ENCODE data around the gene RABGGTB.
"Not testable (repeated sequence)": the region's sequence is repeated elsewhere in the genome, so short reads cannot be mapped to it uniquely, and the experiment has no call there.

Gene RABGGTB

DNA sequence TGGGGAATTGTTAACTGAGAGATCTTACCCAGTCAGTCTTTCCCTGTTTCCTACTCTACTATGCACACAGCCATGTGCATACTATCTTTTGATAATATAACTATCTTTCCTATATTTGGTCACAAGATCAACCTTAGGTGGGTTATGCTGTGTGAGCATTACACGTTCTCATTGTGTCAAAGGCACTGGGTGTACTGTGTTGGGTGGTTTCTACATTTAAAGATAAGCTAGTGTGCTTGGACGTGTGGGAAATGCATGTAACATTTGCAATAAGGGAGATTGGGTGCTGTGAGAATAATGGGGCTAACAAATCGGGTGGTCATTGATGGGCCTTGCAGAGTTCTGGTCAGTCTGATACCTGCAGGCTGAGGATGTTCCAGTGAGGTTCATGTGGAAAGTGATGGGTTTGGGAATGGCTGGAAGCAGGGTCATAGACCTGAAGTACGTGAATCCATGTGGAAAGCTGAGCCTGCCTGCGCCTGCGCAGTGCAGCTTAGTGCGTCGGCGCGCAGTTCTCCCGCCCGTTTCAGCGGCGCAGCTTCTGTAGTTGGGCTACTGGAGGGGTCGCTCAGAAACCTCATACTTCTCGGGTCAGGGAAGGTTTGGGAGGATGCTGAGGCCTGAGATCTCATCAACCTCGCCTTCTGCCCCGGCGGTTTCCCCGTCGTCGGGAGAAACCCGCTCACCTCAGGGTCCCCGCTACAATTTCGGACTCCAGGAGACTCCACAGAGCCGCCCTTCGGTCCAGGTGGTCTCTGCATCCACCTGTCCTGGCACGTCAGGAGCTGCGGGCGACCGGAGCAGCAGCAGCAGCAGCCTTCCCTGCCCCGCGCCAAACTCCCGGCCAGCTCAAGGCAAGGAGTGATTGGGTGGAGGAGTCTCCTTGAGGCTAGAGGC is 10.6 kb downstream of the RABGGTB start, which contains the start of gene MSH4:
Gene MSH4 (plus strand): TSS at position 507 of the 897 bp plus-strand sequence. CDS start 104 bp downstream, at position 611.
- no peak for DNase-seq

DNA sequence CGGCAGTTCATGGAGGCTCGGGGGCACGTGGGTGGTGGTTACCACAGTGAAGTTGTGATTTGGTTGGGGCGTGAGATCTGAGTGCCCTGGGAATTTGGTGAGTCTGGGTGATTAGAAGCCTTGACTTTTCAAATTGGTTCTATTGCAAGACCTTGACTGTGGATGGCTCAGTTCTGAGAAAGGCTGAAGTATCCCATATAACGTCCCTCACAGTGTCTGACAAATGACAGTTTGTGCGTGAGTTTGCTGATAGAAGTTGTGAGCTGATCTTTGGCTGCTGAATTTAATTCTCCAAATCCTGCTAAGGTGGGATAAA is 11.2 kb downstream of the RABGGTB start:
- DNase-seq, result no peak

GRCh38 chr1:75797606-75798216 is 11.7 kb downstream of the RABGGTB start:
- no peak for DNase-seq

DNA sequence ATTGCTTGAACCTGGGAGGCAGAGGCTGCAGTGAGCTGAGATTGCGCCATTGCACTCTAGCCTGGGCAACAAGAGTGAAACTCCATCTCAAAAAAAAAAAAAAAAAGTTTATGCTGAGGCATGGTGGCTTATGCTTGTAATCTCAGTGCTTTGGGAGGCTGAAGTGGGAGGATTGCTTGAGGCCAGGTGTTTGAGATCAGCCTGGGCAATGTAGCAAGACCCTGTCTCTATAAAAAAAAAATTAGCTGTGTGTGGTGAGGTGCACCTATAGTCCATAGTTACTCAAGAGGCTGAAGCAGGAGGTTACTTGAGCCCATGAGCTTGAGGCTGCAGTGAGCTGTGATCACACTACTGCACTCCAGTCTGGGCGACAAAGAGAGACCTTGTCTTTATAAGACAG is 15.4 kb downstream of the RABGGTB start:
- not testable (repeated sequence) for DNase-seq

DNA sequence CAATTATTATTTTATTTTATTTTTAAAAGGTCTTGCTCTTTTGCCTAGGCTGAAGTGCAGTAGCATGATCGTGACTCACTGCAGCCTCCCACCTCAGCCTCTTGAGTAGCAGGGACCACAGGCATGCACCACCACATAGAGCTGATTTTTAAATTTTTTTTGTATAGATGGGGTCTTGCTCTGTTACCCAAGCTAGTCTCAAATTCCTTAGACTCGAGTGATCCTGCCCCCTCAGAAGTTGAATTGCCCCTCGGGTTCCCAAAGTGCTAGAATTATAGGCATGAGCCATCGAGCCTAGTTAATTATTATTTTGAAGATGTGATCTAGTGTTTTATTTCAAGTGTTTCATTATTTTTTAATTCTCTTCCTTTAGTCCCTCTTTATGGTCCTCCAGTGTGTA is 22.9 kb downstream of the RABGGTB start:
- DNase-seq, result no peak

GRCh38 chr1:75810113-75810512 is 24.1 kb downstream of the RABGGTB start:
- not testable (repeated sequence) for DNase-seq

- DNase-seq, result no peak
Measured at GRCh38 chr1:75811211-75811981, 25.3 kb downstream of the RABGGTB start.

GRCh38 chr1:75812065-75812464 is 26.0 kb downstream of the RABGGTB start:
- DNase-seq, result no peak

DNA sequence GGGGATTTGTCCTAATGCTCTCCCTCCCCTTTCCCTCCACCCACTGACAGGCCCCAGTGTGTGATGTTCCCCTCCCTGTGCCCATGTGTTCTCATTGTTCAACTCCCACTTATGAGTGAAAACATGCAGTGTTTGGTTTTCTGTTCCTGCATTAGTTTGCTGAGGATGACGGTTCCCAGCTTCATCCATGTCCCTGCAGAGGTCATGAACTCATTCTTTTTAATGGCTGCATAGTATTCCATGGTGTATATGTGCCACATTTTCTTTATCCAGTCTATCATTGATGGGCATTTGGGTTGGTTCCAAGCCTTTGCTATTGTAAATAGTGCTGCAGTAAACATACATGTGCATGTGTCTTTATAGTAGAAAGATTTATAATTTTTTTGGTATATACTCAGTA is 37.5 kb downstream of the RABGGTB start:
- not testable (repeated sequence) for DNase-seq

GRCh38 chr1:75836528-75837100 is 50.6 kb downstream of the RABGGTB start:
- no peak for DNase-seq

GRCh38 chr1:75838079-75838478 is 52.0 kb downstream of the RABGGTB start:
- no peak for DNase-seq

DNA sequence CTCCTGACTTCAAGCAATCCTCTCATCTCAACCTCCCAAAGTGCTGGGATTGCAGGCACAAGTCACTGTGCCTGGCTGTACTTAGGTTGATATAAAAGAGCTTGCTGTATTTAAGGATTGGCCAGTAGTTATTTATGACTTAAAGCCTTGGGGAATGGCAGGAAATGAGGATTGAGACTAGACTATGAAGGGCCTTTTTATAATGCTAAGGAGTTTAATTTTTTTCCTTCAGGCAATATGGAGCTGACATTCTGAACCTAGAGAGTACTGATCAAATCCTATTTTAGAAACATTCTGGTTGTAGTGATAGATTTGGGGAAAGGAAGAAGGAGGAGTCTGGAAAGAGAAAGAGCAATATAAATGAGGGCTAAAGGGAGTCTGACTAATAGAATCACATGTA is 55.4 kb downstream of the RABGGTB start:
- no peak for DNase-seq
